GM23338 (cell line): ENCODE results near the gene TECTB. TPM values are rescaled to one million over a fixed set of nuclear protein-coding genes. Genes with fewer than 3 reads are reported as not detected.

Experiments used
- ATAC-seq: fragments of 200-7000 bp; cut with Tn5 transposase; 3 replicates; pipeline ENCODE4 v1.9.1; 2020
- DNase-seq: peaks from one replicate; pipeline ENCODE4 v3.0.0-alpha.2; 2015; ENCODE audit warnings: low spot score
- H2AFZ ChIP-seq: fragments of 200-600 bp; sonication (generic); 2 replicates; pipeline ENCODE4 v1.8.0; 2016; ENCODE audit warnings: antibody characterized with exemption, mild to moderate bottlenecking, moderate library complexity
- H3F3A ChIP-seq: fragments of 200-600 bp; sonication (generic); replicated peaks from 2 replicates; pipeline ENCODE4 v1.8.0; 2017; ENCODE audit warnings: antibody characterized with exemption, mixed run types, low read depth
- H3K27ac ChIP-seq: fragments of 200-600 bp; sonication (generic); 2 replicates; pipeline ENCODE4 v1.6.1; 2016; ENCODE audit warnings: low read depth
- H3K27me3 ChIP-seq: fragments of 200-600 bp; sonication (generic); 2 replicates; pipeline ENCODE4 v1.8.0; 2016; ENCODE audit warnings: mild to moderate bottlenecking, mixed run types, moderate library complexity; ENCODE audit not compliant: insufficient read depth
- H3K36me3 ChIP-seq: fragments of 200-600 bp; sonication (generic); 2 replicates; pipeline ENCODE4 v1.8.0; 2016; ENCODE audit warnings: mild to moderate bottlenecking; ENCODE audit not compliant: insufficient read depth
- H3K4me1 ChIP-seq: fragments of 200-600 bp; sonication (generic); 2 replicates; pipeline ENCODE4 v1.8.0; 2016; ENCODE audit warnings: mild to moderate bottlenecking, moderate library complexity; ENCODE audit not compliant: insufficient read depth
- H3K4me2 ChIP-seq: fragments of 200-600 bp; sonication (generic); 2 replicates; pipeline ENCODE4 v1.7.1; 2017; ENCODE audit warnings: mixed run types
- H3K4me3 ChIP-seq: fragments of 200-600 bp; sonication (generic); 2 replicates; pipeline ENCODE4 v1.6.1; 2016; ENCODE audit warnings: mixed run types
- H3K79me2 ChIP-seq: fragments of 200-600 bp; sonication (generic); replicated peaks from 2 replicates; pipeline ENCODE4 v1.8.0; 2017; ENCODE audit warnings: mild to moderate bottlenecking; ENCODE audit not compliant: insufficient read depth
- H3K9me2 ChIP-seq: fragments of 200-600 bp; sonication (generic); 2 replicates; pipeline ENCODE4 v1.8.0; 2017; ENCODE audit not compliant: insufficient read depth
- H4K20me1 ChIP-seq: fragments of 200-600 bp; sonication (generic); replicated peaks from 2 replicates; pipeline ENCODE4 v1.8.0; 2017; ENCODE audit warnings: mild to moderate bottlenecking; ENCODE audit not compliant: insufficient read depth
- H3K27ac Mint-ChIP-seq: 2 replicates; pipeline ENCODE4 v1.8.0; 2020; ENCODE audit warnings: inconsistent platforms, mild to moderate bottlenecking, moderate library complexity, mixed read lengths
- H3K27me3 Mint-ChIP-seq: 3 replicates; pipeline ENCODE4 v1.8.0; 2022; ENCODE audit warnings: low read depth, mild to moderate bottlenecking, moderate library complexity, mixed read lengths, inconsistent platforms; ENCODE audit not compliant: insufficient read depth, poor library complexity
- H3K36me3 Mint-ChIP-seq: 3 replicates; pipeline ENCODE4 v1.8.0; 2021; ENCODE audit warnings: low read depth, mild to moderate bottlenecking, inconsistent platforms, moderate library complexity, mixed read lengths
- H3K4me1 Mint-ChIP-seq: 3 replicates; pipeline ENCODE4 v1.8.0; 2020; ENCODE audit warnings: mild to moderate bottlenecking, inconsistent platforms, mixed read lengths
- H3K4me3 Mint-ChIP-seq: 3 replicates; pipeline ENCODE4 v1.8.0; 2021; ENCODE audit warnings: moderate library complexity, mild to moderate bottlenecking, inconsistent platforms, mixed read lengths
- H3K9me3 Mint-ChIP-seq: 3 replicates; pipeline ENCODE4 v1.8.0; 2020; ENCODE audit warnings: moderate library complexity, mild to moderate bottlenecking, inconsistent platforms, mixed read lengths
- POLR2AphosphoS5 ChIP-seq: IDR thresholded peaks from 2 replicates; pipeline ENCODE4 v1.6.1; 2016; ENCODE audit warnings: antibody characterized with exemption, low read depth
- polyA plus RNA-seq: library from polyadenylated mRNA; unstranded; fragments of >200 nt; fragmentation: Nextera tagmentation; extraction: Ambion mirVana; gene quantifications from 2 replicates; pipeline ENCODE4 v1.2.1, GENCODE V29; 2016
- total RNA-seq: library from RNA; depleted of rRNA; stranded (reverse); fragments of >200 nt; shearing (Covaris generic); gene quantifications from 2 replicates; pipeline ENCODE4 v1.2.3, GENCODE V29; 2014
- TF ChIP-seq, protein P1 (sequence below): fragments of 250-450 bp; sonication (Bioruptor Pico); IDR thresholded peaks from 2 replicates; pipeline ENCODE4 v1.5.0; 2020; ENCODE audit warnings: mild to moderate bottlenecking, moderate library complexity
- TF ChIP-seq, protein P2 (sequence below): IDR thresholded peaks from 2 replicates; pipeline ENCODE4 v1.6.1; 2016; ENCODE audit warnings: antibody characterized with exemption
- TF ChIP-seq, protein P3 (sequence below): IDR thresholded peaks from one replicate; pipeline ENCODE4 v1.6.1; 2018; ENCODE audit warnings: antibody characterized with exemption; ENCODE audit not compliant: unreplicated experiment
- TF ChIP-seq, protein P4 (sequence below), 2 experiments: fragments of 200-600 bp in 1 of 2; sonication (generic) in 1 of 2; conservative IDR thresholded peaks; 2 replicates each; pipeline versions ENCODE4 v1.5.1 to v1.6.1; 2016 to 2017; ENCODE audit warnings: antibody characterized with exemption in 2 of 2, low read depth in 2 of 2, mild to moderate bottlenecking in 2 of 2, moderate library complexity in 1 of 2

TECTB gene
- total and polyA plus RNA-seq, 2 experiments from 2014 or later = not detected

DNA sequence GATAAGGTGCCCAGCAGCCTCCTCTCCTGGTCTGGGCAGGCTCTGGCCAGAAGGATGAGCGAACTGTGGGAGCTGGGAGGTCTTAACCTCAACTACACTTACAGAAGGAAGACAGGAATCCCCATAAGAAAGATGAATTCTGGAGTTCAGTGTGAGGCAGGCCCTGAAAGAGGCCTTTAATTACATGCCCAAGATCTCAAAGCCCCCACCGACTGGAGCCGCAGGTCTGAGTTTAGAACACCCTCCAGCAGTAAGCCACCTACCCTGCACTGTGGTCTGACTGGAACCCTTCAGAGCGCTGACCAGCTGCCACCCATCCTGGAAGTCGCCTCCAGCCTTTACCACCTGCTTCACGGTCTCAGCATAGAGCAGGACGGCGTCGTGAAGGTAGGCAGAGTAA, 62.5 kb downstream of the TECTB start (continued):
- TF ChIP-seq, protein P1, sequence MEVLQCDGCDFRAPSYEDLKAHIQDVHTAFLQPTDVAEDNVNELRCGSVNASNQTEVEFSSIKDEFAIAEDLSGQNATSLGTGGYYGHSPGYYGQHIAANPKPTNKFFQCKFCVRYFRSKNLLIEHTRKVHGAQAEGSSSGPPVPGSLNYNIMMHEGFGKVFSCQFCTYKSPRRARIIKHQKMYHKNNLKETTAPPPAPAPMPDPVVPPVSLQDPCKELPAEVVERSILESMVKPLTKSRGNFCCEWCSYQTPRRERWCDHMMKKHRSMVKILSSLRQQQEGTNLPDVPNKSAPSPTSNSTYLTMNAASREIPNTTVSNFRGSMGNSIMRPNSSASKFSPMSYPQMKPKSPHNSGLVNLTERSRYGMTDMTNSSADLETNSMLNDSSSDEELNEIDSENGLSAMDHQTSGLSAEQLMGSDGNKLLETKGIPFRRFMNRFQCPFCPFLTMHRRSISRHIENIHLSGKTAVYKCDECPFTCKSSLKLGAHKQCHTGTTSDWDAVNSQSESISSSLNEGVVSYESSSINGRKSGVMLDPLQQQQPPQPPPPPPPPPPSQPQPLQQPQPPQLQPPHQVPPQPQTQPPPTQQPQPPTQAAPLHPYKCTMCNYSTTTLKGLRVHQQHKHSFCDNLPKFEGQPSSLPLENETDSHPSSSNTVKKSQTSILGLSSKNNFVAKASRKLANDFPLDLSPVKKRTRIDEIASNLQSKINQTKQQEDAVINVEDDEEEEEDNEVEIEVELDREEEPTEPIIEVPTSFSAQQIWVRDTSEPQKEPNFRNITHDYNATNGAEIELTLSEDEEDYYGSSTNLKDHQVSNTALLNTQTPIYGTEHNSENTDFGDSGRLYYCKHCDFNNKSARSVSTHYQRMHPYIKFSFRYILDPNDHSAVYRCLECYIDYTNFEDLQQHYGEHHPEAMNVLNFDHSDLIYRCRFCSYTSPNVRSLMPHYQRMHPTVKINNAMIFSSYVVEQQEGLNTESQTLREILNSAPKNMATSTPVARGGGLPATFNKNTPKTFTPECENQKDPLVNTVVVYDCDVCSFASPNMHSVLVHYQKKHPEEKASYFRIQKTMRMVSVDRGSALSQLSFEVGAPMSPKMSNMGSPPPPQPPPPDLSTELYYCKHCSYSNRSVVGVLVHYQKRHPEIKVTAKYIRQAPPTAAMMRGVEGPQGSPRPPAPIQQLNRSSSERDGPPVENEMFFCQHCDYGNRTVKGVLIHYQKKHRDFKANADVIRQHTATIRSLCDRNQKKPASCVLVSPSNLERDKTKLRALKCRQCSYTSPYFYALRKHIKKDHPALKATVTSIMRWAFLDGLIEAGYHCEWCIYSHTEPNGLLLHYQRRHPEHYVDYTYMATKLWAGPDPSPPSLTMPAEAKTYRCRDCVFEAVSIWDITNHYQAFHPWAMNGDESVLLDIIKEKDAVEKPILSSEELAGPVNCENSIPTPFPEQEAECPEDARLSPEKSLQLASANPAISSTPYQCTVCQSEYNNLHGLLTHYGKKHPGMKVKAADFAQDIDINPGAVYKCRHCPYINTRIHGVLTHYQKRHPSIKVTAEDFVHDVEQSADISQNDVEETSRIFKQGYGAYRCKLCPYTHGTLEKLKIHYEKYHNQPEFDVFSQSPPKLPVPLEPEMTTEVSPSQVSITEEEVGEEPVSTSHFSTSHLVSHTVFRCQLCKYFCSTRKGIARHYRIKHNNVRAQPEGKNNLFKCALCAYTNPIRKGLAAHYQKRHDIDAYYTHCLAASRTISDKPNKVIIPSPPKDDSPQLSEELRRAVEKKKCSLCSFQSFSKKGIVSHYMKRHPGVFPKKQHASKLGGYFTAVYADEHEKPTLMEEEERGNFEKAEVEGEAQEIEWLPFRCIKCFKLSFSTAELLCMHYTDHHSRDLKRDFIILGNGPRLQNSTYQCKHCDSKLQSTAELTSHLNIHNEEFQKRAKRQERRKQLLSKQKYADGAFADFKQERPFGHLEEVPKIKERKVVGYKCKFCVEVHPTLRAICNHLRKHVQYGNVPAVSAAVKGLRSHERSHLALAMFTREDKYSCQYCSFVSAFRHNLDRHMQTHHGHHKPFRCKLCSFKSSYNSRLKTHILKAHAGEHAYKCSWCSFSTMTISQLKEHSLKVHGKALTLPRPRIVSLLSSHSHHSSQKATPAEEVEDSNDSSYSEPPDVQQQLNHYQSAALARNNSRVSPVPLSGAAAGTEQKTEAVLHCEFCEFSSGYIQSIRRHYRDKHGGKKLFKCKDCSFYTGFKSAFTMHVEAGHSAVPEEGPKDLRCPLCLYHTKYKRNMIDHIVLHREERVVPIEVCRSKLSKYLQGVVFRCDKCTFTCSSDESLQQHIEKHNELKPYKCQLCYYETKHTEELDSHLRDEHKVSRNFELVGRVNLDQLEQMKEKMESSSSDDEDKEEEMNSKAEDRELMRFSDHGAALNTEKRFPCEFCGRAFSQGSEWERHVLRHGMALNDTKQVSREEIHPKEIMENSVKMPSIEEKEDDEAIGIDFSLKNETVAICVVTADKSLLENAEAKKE (CRISPR knock-in tag) = no peak
- TF ChIP-seq, protein P2, sequence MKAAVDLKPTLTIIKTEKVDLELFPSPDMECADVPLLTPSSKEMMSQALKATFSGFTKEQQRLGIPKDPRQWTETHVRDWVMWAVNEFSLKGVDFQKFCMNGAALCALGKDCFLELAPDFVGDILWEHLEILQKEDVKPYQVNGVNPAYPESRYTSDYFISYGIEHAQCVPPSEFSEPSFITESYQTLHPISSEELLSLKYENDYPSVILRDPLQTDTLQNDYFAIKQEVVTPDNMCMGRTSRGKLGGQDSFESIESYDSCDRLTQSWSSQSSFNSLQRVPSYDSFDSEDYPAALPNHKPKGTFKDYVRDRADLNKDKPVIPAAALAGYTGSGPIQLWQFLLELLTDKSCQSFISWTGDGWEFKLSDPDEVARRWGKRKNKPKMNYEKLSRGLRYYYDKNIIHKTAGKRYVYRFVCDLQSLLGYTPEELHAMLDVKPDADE = no peak

DNA sequence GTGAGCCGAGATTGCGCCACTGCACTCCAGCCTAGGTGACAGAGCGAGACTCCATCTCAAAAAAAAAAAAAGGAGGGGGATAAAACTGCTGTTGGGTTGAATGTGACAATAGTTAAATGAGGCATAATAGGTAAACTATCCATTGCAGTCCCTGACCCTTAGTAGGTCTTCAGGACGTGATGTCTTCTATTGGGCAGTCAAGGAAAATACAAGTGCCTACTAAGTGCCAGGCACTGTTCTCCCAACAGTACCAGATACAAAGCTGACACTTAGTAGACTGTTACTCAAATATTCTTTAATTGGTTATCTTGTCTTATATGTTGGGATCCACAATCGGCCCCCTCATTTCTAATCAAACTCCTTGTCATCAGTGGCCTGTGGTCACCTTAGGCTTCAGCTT, 63.6 kb downstream of the TECTB start:
- H3K9me2 ChIP-seq = no peaks in the 10 kb centered on the region
- Mint-ChIP-seq H3K9me3 (peaks cover 3% of the 10 kb centered on the region; the same call in 1 of the 3 replicates), H3K27ac (no peak overlapping the region), H3K4me1 (no peaks in the 10 kb centered on the region), H3K36me3 (no peaks in the 10 kb centered on the region), H3K27me3 (peaks cover 1% of the 10 kb centered on the region), H3K4me3 (no peak overlapping the region)
- H3K4me1 ChIP-seq = no peaks in the 10 kb centered on the region
- H3F3A ChIP-seq = no peaks in the 10 kb centered on the region
- no peak overlapping the region for H2AFZ ChIP-seq
- no peaks in the 10 kb centered on the region for H3K27me3 ChIP-seq
- no peaks in the 10 kb centered on the region for H4K20me1 ChIP-seq
- no peaks in the 10 kb centered on the region for H3K36me3 ChIP-seq
- TF ChIP-seq, protein P3, sequence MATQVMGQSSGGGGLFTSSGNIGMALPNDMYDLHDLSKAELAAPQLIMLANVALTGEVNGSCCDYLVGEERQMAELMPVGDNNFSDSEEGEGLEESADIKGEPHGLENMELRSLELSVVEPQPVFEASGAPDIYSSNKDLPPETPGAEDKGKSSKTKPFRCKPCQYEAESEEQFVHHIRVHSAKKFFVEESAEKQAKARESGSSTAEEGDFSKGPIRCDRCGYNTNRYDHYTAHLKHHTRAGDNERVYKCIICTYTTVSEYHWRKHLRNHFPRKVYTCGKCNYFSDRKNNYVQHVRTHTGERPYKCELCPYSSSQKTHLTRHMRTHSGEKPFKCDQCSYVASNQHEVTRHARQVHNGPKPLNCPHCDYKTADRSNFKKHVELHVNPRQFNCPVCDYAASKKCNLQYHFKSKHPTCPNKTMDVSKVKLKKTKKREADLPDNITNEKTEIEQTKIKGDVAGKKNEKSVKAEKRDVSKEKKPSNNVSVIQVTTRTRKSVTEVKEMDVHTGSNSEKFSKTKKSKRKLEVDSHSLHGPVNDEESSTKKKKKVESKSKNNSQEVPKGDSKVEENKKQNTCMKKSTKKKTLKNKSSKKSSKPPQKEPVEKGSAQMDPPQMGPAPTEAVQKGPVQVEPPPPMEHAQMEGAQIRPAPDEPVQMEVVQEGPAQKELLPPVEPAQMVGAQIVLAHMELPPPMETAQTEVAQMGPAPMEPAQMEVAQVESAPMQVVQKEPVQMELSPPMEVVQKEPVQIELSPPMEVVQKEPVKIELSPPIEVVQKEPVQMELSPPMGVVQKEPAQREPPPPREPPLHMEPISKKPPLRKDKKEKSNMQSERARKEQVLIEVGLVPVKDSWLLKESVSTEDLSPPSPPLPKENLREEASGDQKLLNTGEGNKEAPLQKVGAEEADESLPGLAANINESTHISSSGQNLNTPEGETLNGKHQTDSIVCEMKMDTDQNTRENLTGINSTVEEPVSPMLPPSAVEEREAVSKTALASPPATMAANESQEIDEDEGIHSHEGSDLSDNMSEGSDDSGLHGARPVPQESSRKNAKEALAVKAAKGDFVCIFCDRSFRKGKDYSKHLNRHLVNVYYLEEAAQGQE = no peak
- TF ChIP-seq, protein P4, sequence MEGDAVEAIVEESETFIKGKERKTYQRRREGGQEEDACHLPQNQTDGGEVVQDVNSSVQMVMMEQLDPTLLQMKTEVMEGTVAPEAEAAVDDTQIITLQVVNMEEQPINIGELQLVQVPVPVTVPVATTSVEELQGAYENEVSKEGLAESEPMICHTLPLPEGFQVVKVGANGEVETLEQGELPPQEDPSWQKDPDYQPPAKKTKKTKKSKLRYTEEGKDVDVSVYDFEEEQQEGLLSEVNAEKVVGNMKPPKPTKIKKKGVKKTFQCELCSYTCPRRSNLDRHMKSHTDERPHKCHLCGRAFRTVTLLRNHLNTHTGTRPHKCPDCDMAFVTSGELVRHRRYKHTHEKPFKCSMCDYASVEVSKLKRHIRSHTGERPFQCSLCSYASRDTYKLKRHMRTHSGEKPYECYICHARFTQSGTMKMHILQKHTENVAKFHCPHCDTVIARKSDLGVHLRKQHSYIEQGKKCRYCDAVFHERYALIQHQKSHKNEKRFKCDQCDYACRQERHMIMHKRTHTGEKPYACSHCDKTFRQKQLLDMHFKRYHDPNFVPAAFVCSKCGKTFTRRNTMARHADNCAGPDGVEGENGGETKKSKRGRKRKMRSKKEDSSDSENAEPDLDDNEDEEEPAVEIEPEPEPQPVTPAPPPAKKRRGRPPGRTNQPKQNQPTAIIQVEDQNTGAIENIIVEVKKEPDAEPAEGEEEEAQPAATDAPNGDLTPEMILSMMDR (conservative IDR thresholded peaks at IDR 0.05; ENCODE audit: low read depth in 2 of 2) = no peak
- no peak for TF ChIP-seq POLR2AphosphoS5
- no peak overlapping the region for H3K4me3 ChIP-seq
- no peaks in the 10 kb centered on the region for H3K79me2 ChIP-seq
- ATAC-seq = no peak
- H3K27ac ChIP-seq = no peak overlapping the region
- H3K4me2 ChIP-seq = no peak overlapping the region
- no peak for DNase-seq
